NCI-H2107 treated with DMSO at 0.1 percent for 48 hours (cell line): Measurements from ENCODE around the gene MFSD6.
A peak's percentile ranks its signal among the peaks of the same experiment; 100 is the strongest.
"Not testable (repeated sequence)": the region's sequence is repeated elsewhere in the genome, so short reads cannot be mapped to it uniquely, and the experiment has no call there.

Experiments
- DNase-seq: peaks from one replicate; lab custom pipeline; 2025; ENCODE audit not compliant: unreplicated experiment; lab: John Stamatoyannopoulos, UW

The MFSD6 gene

DNA sequence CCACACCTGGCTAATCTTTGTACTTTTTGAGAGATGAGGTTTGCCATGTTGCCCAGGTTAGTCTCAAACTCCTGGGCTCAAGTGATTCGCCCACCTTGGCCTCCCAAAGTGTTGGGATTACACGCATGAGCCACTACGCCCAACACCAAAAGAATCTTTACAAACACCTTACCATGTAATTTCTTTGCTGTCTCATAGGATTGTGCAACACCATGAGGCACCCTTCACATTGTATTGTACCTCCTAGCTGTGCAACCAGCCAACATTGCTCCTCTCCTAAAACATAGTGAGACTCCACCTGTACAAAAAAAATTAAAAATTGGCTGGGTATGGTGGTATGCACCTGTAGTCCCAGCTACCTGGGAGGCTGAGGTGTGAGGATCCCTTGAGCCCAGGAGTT lies 3.1 kb upstream of the MFSD6 start:
- DNase-seq, result no peak

DNA sequence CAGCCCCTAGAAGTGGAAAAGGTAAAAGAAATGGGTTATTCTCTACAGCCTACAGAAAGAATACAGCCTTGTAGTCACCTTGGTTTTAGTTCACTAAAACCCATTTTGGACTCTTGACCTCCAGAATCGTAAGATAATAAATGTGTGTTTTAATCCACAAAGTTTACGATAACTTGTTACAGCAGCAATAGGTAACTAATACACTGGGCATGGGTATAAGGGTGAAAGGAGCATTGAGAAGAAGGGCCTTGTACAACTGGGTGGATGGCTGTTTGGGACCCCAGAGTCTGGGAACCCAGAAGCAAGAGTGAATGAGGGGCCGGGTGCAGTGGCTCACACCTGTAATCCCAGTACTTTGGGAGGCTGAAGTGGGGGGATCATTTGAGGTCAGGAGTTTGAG lies 2.2 kb upstream of the MFSD6 start:
- DNase-seq, result no peak

DNA sequence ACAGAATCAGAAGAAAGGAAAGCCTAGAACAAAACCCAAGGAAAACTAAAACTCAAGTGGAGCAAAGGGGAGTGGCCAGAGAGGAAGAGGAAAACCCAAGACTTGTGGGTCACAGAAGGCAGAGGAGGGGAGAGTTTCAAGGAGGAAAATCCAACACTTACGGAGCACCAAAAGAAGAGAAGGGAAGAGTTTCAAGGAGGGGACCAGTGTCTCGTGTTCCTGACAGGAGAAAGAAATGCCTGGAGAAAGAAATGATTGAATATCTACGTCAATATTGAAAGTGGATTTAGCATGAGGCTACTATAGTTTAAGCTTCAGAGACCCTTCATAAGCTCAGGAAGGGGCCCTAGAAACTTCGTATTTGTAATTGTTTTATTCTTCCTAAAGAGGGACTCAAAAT lies 1.4 kb upstream of the MFSD6 start:
- no peak for DNase-seq

DNA sequence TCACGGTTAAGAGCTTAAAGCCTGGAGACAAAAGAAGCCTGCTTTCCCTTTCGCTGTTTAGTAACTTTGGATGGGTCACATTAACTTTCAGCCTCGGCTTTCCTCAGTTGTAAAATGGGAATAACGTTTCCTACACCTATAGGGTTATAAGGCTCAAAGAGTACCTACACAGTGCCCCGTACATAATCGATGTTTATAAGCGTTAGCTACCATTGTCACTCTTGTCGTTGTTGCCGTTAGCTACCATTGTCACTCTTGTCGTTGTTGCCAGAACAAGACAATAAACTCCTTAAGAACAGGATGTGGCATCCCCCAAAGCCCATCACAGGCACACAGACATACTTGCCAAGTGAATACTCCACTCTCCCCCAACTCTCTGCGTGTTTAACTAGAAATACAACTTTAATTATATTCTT lies 901 bp upstream of the MFSD6 start:
- no peak for DNase-seq

DNA sequence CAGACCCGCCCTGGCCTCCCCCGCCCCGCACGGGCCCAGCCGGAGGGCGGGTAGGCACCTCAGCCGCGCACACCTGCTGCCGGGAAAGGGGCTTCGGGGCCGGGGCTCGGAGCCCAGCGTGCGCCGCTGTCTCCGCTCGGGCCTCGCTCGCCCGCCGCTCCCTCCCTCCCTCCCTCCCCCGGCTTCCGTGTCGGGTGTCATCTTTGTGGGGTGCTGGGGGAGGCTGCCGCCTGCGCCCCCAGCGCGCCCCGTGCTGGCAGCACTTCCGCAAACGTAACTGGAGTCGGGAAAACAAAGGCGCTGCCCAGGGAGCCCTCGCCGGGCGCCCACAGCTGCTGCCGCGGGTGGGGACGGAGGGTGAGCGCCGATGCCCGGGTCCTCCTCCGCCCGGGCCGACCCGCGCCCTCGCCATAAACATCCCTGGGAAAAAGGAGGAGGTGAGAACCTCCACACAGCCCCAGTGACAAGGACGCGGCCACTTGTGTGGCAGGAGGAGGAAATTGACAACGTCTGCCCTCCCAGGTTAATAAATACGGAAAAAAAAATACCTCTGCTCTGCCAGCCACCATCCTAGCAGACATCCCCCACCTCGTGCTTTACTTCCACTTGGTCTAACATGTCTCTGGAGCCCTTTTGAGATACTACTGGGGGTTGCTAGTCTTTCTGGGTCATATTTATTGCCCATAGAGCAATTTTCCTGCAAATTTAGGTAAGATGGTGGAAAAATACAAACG lies 550 bp downstream of the MFSD6 start:
- peak; percentile 65 for DNase-seq

DNA sequence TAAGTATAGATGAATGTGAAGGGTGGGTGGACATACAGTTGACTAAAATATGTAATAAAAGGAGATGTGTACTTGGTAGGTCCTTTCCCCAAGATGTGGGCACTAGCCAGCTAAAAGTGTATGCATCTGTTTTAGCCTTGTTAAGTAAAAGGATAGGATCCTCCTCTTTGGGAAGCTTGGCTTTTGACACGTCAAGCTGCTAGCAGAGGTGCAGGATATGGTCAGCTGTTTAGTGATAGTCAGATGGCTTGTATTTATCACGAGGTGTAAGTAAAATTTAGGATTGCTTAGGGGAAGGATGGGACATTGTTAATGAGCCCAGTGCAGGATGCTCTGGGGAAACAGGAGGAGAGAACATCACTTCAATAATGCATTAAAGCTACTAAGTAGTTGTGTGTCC lies 1.5 kb downstream of the MFSD6 start:
- DNase-seq, result peak; percentile 11

DNA sequence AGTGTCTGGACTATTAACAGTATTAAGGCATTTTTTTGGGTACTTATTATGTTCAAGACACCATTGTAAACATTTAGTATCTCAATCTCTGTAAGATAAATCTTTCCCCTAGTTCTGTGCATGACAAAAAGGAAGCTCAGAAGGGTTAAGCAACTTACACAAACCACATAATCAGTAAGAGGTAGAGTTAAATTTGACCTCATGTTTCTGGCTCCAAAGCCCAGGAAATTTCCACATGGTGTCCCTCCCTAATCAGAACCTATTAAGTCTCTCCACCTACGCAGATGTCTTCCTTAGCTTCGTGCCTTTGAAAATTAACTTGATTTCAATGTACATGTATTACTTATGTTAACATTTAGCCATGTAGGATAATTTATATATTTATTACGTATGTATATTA lies 2.0 kb downstream of the MFSD6 start:
- no peak for DNase-seq

DNA sequence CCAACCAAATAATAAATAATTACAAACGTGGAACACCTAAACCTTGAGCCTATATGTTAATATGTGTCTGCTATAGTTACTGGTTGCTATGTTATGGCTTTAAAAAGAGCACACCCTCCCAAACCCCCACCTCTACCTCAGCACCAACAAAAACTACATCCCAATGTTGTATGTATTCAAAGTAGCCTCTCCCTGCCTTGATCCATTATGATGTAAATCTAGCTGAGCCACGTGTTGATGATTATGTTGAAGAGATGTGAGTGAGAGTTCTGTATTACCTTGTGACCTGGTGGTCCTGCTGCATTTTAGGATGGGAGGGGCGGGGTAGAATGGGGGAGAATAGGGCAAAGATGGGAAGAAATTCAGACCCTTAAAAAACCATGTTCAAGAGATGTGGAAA lies 4.8 kb downstream of the MFSD6 start:
- DNase-seq, result no peak

DNA sequence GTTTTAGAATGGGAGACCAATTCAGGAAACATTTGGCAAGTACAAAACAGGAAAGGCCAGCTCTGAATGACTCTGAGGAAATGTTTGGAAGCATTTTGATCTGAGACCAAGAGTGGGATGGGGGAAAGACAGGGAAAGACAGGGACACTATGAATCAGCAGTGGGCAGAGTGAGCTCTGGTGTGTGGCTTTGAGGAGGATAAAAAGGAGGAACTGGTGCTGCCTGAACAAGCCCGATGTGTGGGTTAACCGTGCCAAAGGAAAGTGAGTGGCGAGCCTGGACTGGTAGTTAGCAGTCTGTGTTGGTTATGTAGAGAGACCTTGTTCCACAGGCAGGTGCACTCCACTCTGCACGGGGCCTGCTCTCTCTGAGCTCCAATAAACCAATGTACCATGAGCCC lies 5.3 kb downstream of the MFSD6 start:
- DNase-seq, result peak; percentile 22

DNA sequence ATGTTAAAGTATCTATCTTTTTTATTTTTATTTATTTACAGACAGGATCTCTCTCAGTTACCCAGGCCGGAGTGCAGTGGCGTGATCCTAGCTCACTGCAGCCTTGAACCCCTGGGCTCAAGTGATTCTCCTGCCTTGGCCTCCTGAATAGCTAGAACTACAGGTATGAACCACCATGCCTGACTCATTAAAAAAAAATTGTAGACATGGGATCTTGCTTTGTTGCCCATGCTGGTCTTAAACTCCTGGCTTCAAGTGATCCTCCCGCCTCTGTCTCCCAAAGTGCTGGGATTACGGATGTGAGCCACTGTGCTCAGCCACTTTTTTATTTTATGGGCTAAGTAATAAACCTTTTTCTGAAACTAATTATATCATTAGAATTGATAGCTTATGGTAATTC lies 7.1 kb downstream of the MFSD6 start:
- no peak for DNase-seq

DNA sequence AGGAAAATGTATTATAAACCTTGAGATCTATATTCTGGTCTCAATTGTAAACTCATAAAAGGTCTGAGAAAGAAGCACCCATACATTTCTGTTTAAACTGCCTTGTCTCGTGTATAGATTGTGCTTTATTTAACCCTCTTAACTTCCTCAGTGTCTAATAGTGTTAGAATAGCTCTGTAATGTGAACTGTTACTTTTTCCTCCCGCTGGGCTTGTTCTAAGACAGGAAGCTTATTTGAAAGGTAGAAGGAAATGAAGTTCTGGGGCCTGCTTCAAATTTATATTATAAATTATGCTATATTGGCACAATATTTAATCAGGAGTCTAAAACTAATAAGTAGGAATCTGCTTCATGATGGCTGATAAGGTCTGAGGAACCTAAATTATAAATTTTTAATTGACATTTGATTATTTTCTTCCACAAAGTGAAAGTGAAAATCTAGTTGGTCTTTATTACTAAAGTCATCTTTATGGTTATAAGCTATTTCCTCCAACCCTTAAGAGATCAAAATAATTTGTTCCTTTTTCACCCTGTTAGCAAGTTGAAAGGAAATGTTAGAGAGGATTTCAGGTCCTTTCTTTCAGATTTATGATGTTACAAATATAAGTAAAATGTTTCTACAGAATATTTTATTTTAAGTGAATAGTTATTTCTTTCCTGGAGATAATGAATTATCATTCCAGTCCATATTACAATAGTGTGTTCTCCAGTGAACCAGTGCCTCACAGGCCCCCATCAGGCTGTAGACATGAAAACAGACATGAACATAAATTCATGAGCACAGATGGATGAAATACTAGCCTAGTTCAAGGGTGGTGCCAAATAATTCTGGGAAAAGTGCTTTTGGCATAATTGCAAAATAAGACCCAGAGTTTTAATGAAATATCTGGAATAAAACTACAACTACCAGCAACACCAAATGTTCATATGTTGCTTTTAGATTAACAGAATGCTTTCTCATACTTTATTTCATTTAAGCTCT lies 7.9 kb downstream of the MFSD6 start:
- no peak for DNase-seq

DNA sequence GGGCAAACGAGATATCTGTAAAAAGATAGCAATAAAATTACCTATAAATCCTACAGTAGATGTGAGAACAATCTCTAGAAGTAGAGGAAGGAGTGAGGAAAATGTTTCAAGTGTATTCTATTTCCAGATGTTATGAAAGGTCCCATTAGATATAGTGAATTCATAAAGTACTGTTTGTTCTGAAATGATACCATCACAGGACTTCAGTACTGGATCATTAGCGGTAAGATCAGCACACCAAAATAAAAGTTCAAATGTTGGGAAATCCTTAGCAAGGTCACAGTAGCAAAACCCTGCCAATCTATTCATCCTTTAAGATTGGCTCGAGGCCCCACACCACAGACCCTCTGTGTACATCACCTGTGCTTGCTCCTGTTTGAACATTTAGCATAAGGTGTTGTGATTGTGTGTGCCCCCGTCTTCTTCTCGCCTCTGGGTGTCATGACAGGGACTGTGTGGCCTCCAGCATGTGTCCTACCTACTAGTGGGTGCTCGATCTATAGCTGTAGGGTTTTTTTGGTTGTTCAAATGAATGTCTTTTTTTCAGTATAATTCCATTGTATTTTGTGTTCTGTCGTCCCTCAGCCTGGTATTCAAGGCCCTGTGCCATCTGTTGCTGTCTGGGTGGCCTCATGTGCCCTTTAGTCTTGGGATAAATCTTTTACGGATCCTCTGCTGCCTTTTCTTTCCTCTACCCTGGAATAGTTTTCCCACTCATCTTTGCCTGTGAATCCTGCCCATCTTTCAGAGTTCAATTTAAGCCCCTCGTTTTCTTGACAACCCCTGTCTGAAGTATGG lies 9.1 kb downstream of the MFSD6 start:
- DNase-seq, result no peak

DNA sequence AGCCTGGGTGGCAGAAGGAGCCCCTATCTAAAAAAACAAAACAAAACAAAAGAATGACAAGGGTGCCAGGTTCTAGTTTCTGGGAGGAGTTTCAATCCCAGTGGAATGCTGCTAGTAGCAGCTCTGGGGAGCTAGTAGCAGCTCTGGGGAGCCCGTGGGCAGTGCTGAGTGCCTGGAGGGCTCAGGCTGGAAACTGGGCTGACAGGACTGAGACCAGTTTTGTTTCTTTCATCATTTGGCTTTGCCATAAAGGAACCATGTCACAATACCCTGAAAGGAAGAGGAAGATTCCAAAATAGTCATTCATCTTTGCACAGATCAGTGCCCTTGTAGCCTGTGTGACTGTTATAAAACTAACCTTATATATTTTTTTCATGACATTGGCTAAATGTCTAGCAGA lies 10.6 kb downstream of the MFSD6 start:
- DNase-seq, result no peak

DNA sequence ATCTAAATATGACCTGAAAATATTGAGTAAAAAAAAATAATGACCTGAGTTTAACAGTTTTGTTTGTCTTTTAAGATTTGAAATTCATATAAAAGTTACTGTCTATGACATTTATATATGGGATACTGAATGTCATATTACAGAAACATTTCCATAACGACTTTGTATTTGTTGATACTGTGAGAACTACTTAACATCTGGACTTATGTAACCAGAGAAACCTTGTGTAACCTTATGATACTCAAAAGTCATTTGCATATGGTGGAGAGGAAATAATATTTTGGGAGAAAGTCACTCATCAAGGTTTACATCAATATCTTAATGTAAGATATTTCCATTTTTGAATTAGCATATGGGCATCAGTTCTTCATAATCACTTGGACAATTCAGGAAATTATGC lies 12.6 kb downstream of the MFSD6 start:
- no peak for DNase-seq

DNA sequence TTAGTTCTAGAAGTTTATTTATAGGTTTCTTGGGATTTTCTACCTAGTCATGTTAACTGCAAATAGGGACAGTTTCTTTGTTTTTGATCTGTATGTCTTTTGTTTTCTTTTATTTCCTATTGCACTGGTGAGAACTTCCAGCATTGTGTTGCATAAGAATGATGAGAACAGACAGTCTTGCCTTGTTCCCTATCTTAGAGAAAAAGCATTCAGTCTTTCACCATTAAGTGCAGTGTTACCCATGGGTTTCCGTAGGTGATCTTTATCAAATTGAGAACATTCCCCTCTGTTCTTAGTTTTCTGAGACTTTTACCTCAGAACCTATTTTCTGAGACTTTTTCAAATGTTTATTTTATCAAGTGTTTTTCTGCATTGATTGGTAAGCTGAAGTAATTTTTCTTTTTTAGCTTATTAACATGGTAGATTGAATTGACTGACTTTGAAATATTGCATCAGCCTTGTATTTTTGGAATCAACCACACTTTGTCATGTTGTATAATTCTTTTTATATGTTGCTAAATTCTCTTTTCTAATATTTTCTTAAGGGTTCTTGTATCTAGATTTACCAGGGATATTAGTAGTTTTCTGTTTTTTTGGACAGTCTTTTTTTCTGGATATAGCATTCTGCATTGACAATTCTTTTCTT lies 17.2 kb downstream of the MFSD6 start:
- DNase-seq, result no peak

DNA sequence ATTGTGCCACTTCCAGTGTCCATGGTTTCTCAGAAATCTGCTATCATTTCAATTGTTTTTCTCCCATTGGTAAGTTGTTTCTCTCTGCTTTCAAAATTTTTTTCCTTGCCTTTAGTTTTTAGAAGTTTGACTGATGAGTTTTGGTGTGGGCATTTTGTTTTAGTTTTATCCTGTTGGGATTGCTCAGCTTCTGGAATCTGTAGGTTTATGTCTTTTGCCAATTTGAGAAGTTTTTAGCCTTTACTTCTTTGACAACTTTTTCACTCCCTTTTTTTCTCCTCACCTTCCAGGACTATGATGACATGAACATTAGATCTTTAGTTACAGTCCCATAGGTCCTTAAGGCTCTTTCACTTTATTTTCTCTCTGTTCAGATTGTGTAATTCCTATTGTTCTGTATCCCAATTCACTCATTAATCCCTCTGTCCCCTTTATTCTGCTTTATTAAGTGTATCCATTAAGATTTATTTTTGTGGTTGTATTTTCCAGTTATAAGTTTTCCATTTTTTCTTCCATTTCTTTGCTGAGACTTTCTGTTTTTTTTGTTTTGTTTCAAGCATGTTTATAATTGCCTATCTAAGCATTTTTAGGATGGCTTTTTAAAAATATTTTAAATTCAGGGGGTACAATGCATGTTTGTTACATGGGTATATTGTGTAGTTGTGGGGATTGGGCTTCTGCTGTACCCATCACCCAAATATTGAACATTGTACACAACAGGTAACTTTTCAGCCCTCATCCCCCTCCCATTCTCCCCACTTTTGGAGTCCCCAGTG lies 17.9 kb downstream of the MFSD6 start:
- no peak for DNase-seq

DNA sequence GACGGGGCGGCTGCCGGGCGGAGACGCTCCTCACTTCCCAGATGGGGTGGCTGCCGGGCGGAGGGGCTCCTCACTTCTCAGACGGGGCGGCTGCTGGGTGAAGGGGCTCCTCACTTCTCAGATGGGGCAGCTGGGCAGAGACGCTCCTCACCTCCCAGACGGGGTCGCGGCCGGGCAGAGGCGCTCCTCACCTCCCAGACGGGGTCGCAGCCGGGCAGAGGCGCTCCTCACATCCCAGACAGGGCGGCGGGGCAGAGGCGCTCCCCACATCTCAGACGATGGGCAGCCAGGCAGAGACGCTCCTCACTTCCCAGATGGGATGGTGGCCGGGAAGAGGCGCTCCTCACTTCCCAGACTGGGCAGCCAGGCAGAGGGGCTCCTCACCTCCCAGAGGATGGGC lies 22.7 kb downstream of the MFSD6 start:
- not testable (repeated sequence) for DNase-seq

DNA sequence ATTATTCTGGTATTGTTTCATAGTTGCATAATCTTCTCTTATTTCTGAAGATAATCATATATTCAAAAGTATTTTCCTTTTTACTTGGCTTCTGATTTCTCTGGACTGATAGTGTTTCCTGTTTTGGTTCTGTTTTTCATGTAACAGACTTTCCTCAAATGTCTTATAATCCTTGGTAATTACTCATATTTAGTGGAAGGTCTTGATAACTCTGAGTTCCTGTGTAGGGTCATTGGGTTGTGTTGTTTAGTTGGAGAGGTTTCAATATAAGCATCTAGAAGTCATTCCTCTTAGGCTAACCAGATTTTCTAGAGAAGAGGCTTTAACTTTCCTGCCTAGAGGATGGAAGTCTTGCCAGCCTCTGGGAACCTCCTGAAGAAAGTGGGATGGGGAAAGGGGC lies 23.8 kb downstream of the MFSD6 start:
- DNase-seq, result no peak

DNA sequence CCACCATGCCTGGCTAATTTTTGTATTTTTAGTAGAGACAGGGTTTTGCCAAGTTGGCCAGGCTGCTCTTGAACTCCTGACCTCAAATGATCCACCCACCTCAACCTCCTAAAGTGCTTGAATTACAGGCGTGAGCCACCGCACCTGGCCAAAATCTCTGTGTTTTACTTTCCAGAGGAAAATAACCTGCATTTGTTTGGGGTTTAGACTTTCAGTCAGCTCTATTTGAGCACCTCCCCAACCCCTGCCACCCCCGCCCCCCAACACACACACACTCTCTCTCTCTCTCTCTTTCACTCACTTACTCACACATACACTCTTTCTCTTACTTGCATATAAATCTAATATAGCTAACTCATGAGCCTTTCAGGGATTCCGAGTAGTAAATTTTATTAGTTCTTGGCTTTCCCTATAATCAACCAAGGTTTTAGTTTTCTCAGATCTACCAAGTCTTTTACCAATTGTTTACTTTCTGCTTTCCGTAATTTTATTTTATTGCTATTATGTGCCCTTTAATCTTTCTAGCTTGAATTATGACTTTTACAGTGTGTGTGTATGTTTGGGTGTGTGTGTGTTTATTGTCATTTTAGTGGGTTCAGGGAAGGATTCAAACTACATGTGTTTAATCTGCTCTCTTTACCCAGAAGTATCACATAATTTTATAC lies 24.5 kb downstream of the MFSD6 start:
- DNase-seq, result no peak
